Epidermal melanocyte (primary cell): ENCODE measurements around the gene HEXIM1.

Experiments used
- DNase-seq: peaks from one replicate; pipeline ENCODE4 v3.0.0; 2011; ENCODE audit warnings: low spot score; ENCODE audit not compliant: insufficient read length

HEXIM1 gene

GRCh38 chr17:45145035-45145389 lies 3.3 kb upstream of the HEXIM1 start:
- DNase-seq, result no peak

- no peak for DNase-seq
Measured at GRCh38 chr17:45146166-45146565, 2.1 kb upstream of the HEXIM1 start.

GRCh38 chr17:45146592-45146889 lies 1.7 kb upstream of the HEXIM1 start:
- no peak for DNase-seq

- no peak for DNase-seq
Measured at GRCh38 chr17:45146890-45147580, 1.2 kb upstream of the HEXIM1 start.

GRCh38 chr17:45147581-45148182 lies 593 bp upstream of the HEXIM1 start:
- DNase-seq, result no peak

GRCh38 chr17:45149037-45149668 lies 878 bp downstream of the HEXIM1 start:
- peak; percentile 54 for DNase-seq

GRCh38 chr17:45149669-45150664 lies 1.7 kb downstream of the HEXIM1 start:
- DNase-seq, result no peak

- DNase-seq, result no peak
Measured at GRCh38 chr17:45150911-45151809, 2.9 kb downstream of the HEXIM1 start.

GRCh38 chr17:45155029-45155428 lies 6.8 kb downstream of the HEXIM1 start:
- DNase-seq, result no peak

- no peak for DNase-seq
Measured at GRCh38 chr17:45155483-45155882, 7.2 kb downstream of the HEXIM1 start.

GRCh38 chr17:45156242-45156641 lies 8.0 kb downstream of the HEXIM1 start:
- no peak for DNase-seq

GRCh38 chr17:45160447-45161287 lies 12.4 kb downstream of the HEXIM1 start:
- no peak for DNase-seq

GRCh38 chr17:45161288-45162024 lies 13.2 kb downstream of the HEXIM1 start, which contains the start of gene HEXIM2:
Gene HEXIM2 (plus strand): TSS chr17:45161875. CDS start chr17:45162794, 919 bp downstream.
- DNase-seq, result peak; percentile 88

GRCh38 chr17:45162025-45162687 lies 13.9 kb downstream of the HEXIM1 start:
- no peak for DNase-seq

GRCh38 chr17:45164734-45165269 lies 16.5 kb downstream of the HEXIM1 start:
- no peak for DNase-seq

- DNase-seq, result no peak
Measured at GRCh38 chr17:45168991-45169752, 20.9 kb downstream of the HEXIM1 start.

- no peak for DNase-seq
Measured at GRCh38 chr17:45170280-45170930, 22.1 kb downstream of the HEXIM1 start.
